Suppressor macrophage (primary cell): ENCODE data around the gene CERS6.
"Not testable (repeated sequence)": the region's sequence is repeated elsewhere in the genome, so short reads cannot be mapped to it uniquely, and the experiment has no call there.

Source experiments
- DNase-seq, 4 experiments: peaks; one replicate each; pipeline ENCODE4 v3.0.0-alpha.2; 2020 to 2022
- total RNA-seq, 17 experiments: gene quantifications; one replicate each; lab custom pipeline; 2026; ENCODE audit warnings: mixed read lengths in 6 of 17, inconsistent platforms in 3 of 17; lab: John Stamatoyannopoulos, UW

CERS6 gene, protein sequence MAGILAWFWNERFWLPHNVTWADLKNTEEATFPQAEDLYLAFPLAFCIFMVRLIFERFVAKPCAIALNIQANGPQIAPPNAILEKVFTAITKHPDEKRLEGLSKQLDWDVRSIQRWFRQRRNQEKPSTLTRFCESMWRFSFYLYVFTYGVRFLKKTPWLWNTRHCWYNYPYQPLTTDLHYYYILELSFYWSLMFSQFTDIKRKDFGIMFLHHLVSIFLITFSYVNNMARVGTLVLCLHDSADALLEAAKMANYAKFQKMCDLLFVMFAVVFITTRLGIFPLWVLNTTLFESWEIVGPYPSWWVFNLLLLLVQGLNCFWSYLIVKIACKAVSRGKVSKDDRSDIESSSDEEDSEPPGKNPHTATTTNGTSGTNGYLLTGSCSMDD
- 85.0 to 211 (median 130) reads per million in 17 experiments for total RNA-seq

DNA sequence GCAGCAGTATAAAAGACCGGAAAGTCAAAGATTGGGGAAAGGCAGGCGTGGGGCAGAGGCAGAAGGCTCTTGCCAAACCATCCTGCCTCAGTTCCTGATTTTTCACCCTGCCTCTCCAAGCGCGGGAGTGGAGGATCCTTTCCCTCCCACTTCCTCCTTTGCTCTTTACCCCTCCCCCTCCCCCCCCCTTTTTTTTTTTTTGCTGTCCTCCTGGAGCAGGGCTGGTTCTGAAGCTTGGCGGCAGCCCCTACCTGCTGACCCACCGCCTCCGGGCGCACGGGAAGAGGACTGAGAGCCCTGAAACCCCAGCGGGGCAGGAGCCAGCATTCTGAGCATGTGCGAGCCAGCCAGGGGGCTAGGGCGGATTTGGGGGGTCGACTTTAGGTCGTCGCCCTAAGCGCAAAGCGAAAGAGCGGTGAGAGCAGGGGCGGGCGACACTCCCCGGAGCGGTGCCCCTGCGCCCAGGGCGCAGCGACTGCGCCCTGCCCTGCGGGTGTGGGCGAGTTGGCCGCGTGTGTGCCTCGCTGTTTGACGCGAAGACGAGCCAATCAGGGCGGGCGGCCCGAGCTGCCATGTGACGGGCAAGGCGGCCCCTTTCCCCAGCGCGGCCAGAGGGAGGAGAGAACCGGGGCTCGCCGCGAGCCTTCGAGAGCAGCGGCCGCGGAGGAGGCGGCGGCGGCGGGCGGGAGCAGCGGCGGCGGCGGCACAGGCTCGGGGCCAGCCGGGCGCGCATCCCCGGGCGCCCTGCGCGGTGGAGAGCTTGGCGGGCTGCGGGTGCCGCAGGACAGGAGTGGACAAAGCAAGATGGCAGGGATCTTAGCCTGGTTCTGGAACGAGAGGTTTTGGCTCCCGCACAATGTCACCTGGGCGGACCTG is at the start of gene CERS6:
CERS6 (plus strand) TSS at position 628 of the 876 bp plus-strand sequence; CDS start at position 805, 177 bp downstream.
- peak; percentile 97 to 99 (median 98) for DNase-seq

DNA sequence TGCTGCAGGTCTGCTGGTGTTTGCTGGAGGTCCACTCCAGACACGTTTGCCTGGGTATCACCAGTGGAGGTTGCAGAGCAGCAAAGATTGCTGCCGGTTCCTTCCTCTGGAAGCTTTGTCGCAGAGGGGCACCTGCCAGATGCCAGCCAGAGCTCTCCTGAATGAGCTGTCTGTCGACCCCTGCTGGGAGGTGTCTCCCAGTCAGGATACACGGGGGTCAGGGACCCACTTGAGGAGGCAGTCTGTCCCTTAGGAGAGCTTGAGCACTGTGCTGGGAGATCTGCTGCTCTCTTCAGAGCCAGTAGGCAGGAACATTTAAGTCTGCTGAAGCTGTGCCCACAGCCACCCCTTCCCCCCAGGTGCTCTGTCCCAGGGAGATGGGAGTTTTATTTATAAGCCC is 43.8 kb upstream of the CERS6 start:
- DNase-seq: not testable (repeated sequence)

DNA sequence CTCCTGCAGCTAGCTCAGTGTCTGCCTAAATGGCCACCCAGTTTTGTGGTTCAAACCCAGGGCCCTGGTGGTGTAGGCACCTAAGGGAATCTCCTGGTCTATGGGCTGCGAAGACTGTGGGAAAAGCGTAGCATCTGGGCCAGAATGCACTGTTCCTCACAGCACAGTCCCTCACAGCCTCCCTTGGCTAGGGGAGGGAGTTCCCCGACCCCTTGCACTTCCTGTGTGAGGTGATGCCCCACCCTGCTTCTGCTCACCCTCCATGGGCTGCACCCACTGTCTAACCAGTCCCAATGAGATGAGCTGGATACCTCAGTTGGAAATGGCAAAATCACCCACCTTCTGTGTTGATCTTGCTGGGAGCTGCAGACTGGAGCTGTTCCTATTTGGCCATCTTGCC is 43.0 kb upstream of the CERS6 start:
- DNase-seq: not testable (repeated sequence)

DNA sequence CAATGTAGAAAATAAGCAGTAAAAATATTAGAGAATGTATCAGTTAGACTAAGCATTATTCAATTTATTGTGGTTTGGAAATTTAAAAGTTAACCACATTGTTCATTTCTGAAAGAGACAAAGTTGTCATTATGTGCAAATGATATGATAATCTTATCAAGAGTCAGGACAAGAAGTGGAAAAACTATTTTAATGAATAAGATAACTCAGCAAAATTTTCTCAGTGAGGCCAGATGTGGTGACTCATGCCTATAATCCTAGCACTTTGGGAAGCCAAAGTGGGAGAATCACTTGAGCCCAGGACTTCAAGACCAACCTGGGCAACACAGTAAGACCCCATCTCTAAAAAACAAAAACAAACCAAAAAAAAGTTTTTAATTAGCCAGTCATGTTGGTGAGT is 39.5 kb upstream of the CERS6 start:
- no peak for DNase-seq

DNA sequence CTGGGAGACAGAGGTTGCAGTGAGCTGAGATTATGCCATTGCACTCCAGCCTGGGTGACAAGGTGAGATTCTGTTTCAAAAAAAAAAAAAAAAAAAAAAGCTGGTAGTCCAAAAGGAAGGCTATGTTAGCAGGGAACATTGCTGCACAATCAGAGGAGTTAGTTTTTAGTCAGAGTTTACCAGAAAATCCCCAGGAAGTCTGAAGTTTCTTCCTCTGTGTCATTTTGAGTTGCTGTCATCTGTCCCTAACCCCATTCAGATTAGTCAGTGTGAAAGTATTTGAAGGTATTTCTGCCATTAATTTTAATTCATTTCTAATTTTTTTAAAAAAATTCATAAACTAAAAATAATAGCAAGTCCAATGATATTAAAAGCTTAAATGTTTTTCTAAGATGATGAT is 33.5 kb upstream of the CERS6 start:
- DNase-seq: no peak

DNA sequence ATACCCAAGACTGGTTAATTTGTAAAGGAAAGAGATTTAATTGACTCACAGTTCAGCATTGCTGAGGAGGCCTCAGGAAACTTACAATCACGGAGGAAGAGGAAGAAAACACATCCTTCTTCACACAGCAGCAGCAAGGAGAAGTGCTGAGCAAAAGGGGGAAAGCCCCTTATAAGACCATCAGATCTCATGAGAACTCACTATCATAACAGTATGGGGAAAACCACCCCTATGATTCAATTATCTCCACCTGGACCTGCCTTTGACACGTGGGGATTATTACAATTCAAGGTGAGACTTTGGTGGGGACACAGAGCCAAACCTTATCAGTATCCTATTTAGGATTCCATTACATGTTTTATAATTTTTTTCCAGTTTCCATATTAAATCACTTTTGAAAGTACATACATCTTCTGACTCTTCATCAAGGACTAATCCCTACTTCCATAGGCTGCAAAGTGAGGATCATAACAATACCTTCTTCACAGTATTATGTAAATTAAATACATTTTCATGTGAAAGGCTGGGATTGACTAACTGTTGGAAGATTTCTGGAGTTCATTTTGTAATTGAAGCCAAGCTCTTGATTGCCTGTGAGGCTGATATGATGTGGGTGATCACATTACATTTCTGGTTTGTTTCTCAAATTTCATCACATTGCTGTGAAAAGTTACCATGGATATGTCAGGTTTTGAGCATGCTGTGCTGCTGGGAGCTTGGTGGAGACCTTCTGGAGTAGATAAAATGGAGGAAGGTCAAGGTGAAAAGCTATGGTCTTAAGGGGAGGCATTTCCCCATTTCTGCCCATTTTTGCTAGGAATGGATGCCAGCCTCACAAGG is 31.7 kb upstream of the CERS6 start:
- no peak for DNase-seq

DNA sequence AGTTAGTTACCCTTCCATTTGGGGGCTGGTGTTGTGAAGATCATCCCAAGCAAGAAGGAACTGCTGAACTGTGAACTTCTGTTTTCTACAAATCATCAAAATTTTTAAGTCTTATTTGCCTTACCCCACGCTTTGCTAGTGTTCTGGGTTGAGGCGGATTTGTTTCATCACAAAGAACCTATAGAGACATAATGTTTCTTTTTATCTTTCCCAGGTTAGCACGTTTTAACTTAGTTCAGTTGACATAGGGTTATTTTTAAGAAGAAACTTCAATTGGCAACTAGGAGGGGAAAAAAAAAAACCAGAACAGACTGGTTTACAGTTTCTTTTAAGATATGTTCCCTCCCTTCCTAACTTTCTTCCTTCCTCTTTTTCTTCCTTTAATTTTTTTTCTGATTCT is 31.1 kb upstream of the CERS6 start:
- DNase-seq: peak in 2 of 4 experiments; percentile 3 to 26

DNA sequence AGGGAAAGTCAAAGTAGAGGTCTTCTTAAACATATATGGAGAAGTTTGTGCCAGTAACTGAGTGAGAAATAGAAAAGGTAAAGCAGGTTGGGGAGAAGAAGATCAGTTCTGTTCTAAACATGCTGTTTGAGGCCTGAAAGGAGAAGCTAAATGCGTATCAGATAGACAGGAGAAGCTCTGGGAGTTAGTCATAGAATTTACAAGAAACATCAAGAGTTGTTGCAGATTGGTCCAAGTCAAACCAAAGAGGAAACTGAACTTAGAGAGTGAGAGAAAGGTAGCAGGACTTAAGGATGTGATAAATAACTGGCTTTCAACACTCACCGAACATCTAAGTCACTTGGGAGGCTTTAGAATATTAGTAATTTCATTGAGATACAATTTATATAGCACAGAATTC is 29.2 kb upstream of the CERS6 start:
- no peak for DNase-seq

DNA sequence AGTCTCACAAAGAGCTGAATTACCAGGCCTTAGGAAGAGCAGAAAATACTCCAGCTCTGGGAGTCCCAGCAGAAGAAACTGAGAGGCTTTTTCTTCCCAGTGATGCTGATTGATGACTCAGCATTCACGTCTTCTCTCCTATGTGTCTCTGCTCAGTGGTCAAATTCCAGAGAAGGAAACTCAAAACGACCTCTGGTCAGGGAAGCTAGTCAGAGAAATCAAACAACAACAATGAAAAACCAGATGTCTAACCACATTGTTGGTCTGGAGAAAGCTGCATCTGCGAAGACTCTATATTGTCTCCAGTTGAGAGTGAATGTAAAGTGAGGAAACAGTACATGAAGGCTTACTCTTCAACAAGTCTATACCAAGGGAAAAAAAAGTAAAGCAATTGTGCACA is 28.6 kb upstream of the CERS6 start:
- no peak for DNase-seq

DNA sequence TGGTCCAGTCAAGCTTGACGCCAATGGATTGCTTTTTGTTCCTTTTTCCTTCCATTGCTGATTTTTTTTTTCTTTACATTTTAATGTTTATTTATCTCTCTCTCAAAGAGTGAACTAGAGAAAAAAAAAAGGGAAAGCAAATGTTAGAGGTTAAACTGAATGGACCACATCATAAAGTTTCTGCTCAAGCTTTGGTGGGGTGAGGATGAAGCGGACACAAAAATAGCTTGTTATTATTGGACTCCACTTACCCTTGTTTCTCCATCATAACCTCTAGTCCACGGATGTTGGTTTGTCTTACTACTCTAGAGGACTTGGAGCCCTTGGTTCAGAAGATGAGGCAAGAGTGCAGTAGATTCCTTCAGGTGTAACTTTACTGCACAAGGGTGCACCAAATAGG is 27.6 kb upstream of the CERS6 start:
- no peak for DNase-seq

DNA sequence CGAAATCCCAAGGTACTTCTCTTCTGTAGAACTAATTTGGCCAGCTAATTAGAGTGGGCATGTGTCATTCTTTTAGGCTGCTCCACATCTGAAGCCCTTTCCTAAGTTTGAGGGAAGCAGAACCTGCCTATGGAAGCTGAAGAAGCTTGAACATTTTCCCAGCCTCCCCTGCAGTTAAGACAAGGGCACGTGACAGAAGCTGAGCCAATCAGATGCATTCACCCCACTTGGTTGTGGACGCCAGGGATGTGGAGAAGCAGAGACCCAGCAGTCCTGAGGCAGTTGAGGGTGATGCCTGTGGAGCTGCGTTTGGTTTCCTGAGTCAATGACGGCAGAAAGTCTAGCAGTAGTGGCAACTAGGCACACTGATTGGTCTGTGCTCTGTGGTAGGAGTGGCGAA is 26.1 kb upstream of the CERS6 start:
- no peak for DNase-seq

DNA sequence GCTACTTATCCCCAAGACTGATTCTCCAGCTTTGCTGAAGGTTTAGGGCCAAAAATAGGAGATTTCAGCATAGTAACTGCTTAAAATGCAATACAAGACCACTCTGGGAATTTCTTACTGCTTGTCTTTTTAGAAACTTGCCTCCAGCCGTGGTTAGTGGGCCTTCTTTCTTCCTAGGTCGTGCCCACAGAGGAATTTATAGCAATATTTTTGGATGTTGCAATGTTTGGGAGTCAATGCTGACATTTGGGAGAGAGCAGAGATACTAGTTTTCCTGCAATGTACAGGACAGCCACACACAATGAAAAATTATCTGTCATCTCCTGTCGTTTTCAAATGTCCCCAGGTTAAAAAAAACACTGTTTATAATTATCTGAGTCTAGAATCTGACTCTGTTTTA is 25.6 kb upstream of the CERS6 start:
- no peak for DNase-seq

DNA sequence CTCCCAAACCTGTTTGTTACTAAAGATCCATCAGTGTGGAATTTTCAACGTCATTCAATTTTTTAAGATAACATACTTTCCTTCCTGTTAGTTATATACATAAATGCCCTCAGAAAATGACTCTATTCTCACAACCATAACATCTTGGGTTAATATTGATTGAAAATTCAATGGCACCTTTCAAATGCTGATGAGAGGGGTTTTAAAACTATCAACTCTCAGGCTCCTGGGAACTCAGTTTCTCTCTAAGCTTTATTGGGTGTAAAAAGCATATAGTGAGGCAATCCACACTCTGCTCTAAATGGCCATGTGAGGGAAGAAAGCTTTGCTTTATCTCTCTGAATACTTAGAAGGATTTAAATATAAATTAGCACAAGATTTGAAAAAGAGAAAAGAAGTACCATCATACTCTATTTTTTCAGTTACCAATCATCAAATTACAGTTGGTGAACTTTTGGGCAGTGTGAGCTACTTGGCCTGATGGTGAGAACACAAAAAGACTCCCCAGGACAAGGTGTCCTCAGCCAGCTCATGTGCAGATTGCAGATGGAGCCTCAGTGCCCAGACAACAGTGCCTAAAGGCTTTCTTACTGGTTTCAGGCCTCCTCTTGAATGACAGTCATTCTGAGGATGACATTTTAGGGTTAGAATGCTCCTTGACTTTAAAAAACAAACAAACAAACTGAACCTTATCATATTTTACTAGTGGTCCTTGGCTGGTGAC is 24.6 kb upstream of the CERS6 start:
- DNase-seq: no peak

DNA sequence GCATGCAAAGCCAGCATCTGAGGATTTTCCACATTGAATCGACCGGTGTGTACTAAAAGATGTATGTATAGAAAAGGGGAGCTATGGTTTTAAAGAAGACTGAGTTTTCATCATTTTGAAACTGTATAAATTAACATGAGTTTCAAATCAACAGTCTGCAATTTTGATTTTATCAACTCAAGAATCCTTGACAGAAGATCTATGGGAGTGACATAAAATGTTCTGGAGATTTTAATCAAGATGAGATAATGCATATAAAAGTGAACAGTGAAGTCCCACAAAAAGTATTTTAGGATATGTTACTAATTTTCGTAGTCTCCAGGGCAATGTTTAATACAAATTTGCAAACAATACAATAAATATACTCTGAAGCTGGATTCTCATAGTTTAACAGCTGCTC is 24.0 kb upstream of the CERS6 start:
- no peak for DNase-seq

DNA sequence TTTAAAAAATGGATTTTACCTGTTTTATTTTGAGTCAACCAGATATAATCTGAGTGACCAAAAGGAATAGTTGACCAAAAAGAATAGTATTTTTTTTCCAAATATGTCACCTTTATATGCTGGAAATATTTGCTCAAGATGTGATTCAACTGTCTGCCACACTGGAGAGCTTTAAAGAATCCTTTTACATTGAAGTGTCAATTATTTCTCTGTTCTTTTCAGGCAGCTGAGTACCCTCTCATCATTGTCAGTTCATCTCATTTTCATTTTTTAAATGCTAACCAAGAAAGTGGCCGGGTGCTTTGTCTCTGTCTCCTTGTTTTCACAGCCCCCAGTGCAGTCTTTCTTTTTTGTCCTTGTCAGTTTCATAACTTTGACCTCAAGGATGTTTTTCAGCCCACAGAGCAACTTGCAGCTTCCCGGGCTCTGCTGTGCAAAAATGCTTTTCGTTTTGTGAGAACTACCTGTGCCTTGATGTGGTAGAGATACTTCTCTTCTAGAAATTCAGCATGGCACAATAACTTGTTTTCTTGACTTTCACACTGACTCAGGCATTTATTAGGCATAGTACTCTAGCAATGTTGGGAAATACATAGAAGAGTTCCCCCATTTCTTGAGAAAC is 23.4 kb upstream of the CERS6 start:
- DNase-seq: no peak

DNA sequence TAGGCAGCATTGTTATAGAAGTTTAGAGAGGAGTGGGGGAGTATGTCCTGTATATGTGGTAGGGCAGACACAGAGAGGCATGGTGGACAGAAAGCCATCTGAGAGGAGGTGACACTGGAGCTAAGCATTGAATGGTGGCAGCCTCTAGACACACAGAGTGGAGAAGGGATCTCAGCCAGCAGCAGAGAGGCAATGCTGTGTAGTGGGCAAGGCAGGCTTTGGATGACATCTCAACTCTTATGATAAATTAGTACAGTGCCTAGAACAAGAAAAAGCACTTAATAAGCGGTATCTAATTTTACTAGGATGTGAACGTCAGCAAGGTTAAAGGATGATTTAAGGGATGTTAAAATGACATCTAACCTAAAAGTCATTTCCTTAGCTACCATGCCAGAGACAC is 22.5 kb upstream of the CERS6 start:
- DNase-seq: no peak

DNA sequence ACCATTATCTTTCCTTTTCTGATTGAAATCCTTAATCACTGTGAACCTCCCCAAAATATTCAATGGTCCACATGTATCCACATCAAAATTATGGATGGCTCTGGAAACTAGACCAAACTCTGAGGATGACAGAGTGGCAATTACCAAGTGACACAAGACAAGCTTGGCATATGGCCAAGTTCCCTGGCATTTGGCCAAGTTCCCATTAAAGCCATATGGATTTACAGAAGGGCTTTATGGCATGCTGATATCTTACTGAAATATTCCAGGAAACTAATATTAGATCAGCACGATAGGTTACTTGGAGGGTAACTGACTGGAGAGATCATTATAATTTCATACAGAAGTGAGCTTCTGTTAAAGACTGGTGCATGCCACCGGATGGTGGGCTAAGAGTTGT is 21.9 kb upstream of the CERS6 start:
- DNase-seq: peak; percentile 51 to 73 (median 56)

DNA sequence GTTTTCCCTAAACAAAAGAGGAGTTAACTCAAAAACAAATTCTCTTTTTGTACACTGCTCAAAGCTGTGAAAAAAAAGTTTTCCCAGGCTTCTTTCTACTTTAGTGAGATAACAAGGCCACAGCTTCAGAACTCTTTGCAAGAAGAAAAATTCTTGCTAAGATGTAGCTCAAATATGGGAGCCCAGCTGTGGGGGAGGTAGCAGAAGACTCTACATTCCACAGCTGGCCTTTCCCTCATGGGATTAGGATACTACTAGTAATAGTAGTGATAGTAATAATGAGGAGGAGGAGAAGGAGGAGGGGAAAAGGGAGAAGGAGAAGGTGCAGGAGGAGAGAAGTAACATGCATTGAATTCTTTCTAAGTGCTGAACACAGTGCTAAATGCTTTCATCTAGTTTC is 19.2 kb upstream of the CERS6 start:
- DNase-seq: no peak

DNA sequence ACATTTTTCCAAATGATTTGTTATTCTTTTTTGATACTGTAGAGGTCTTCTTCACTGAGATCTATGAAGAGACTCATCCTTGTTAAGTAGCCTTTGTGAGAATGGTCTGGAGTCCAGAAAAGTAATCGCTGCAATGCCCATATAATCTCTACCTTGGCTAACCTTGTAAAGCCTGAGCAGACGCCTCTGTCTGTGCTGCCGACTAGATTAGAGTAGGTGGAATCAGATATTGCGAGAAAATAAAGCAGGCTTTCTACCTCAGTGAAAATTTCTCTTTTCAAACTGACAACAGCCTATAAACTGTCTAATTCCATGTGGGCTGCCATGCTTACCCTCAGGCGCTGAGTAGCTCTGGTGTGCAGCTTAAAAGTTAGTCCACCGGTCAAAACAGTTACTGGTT is 17.5 kb upstream of the CERS6 start:
- DNase-seq: no peak

DNA sequence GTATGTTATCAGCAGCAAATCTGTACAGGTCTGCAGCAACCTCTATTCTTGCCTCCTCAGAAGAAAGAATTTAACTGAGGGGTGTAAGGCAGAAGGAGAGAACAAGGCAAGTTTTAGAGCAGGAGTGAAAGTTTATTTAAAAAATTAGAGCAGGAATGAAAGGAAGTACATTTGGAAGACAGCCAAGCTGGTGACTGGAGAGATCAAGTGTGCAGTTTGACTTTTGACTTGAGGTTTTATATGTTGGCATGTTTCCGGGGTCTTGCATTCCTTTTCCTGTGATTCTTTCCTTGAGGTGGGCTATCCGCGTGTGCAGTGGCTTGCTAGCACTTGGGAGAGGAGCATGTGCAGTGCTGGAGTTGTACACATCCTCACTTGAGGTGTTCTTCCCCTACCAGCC is 16.5 kb upstream of the CERS6 start:
- DNase-seq: peak in 1 of 4 experiments; percentile 32

DNA sequence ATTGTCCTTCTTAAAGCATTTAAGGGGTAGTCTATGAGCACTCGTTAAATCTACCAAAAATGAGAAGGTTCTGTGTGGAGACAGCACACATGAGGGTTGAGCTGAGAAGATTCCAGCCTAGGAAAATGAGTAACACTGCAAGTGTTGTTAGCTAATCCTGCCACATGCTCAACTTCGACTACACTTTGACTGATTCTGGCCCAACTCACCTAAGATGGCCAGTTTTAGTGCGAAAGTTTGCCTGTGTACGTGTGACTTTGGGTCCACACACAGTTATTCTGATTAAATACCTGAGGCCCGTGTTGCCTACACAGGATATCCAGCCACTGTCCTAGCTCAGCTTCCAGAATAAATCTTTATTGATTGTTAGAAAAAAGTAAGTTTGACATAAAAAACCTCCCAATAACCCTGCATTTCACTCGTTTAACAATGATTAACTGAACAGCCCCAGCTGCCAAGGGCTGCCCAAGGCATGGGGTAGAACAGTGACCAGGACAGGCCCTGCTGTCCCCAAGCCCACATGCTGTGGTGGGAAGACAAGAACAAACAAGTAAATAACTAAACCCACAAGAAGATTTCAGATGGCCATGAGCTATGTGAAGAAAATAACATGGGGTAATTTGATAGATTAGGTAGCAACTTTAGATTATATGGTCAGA is 14.7 kb upstream of the CERS6 start:
- no peak for DNase-seq
